ENCODE data around the gene USP1. TPM values are rescaled to one million over a fixed set of nuclear protein-coding genes. Genes with fewer than 3 reads are reported as not detected.

USP1 gene
- total RNA-seq, 1 experiment from 2014 or later, result 42.9 TPM

DNA sequence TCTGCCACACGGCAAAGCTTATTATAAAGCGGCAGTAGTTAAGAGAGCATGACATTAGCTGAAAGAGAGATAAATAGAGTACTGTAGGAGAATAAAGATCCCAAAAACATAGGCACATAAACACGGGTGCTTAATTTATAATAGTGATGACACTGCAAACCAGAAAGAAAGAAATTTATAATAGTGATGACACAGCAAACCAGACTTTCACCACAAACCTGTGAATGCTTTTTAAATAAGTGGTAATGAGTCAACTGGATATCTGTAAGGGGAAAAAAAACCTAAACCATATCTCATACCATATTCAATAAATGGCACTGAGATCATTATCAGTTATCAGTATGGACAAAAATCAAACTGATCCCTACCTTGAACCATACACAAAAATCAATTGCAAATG lies 25.5 kb downstream of the USP1 start:
- POLR2A ChIA-PET, result no interaction called here
- no peaks in the 10 kb centered on the region for H3K9me3 ChIP-seq (ENCODE audit: control insufficient read depth, insufficient read depth, low read depth, low read length)

DNA sequence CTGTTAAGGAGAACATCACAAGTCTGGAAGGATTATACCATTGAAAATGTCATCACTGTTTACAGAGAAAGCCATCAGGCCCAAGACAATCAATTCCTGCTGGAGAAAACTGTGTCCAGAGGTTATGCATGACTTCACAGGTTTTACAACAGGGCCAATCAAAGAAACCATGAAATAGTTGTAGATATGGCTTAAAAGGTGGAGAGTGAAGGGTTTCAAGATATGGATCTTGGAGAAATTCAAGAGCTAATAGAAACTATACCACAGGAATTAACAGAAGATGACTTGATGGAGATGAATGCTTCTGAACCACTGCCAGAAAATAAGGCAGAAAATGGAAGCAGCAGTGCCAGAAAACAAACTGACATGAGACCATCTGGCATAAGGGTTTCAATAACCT lies 30.2 kb downstream of the USP1 start:
- no peaks in the 10 kb centered on the region for H3K9me3 ChIP-seq (ENCODE audit: control insufficient read depth, insufficient read depth, low read depth, low read length)
- intact Hi-C loops (cut with micrococcal nuclease; ENCODE audit: unreplicated experiment), result no loop called here
- H3K4me1 ChIP-seq (ENCODE audit: control insufficient read depth, insufficient read depth, low read length), result no peaks in the 10 kb centered on the region
- BruUV-seq (replicated peaks), result no TSS peak
- no peak overlapping the region for H3K4me3 ChIP-seq (ENCODE audit: low read depth in 2 of 2, low read length in 2 of 2)
- no peak overlapping the region for H3K27ac ChIP-seq (ENCODE audit: low read length)
- in situ Hi-C loops (cut with HindIII; ENCODE audit: low pct_unique_long_range_greater_than_20kb, low sequenced_read_pairs), result no loop called here
- ATAC-seq (no peak), DNase-seq (ENCODE audit: low read depth, low spot score) (no peak)
- ChIA-PET CTCF (no interaction called here), POLR2A (no interaction called here)
- no peaks in the 10 kb centered on the region for H3K27me3 ChIP-seq (ENCODE audit: control insufficient read depth, insufficient read depth, low read length)
- H3K36me3 ChIP-seq (ENCODE audit: control insufficient read depth, insufficient read depth, low read length), result no peaks in the 10 kb centered on the region
- TF ChIP-seq, protein P1, sequence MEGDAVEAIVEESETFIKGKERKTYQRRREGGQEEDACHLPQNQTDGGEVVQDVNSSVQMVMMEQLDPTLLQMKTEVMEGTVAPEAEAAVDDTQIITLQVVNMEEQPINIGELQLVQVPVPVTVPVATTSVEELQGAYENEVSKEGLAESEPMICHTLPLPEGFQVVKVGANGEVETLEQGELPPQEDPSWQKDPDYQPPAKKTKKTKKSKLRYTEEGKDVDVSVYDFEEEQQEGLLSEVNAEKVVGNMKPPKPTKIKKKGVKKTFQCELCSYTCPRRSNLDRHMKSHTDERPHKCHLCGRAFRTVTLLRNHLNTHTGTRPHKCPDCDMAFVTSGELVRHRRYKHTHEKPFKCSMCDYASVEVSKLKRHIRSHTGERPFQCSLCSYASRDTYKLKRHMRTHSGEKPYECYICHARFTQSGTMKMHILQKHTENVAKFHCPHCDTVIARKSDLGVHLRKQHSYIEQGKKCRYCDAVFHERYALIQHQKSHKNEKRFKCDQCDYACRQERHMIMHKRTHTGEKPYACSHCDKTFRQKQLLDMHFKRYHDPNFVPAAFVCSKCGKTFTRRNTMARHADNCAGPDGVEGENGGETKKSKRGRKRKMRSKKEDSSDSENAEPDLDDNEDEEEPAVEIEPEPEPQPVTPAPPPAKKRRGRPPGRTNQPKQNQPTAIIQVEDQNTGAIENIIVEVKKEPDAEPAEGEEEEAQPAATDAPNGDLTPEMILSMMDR (IDR thresholded peaks at IDR 0.05), result no peak
- TF ChIP-seq TCF7L2 (IDR thresholded peaks at IDR 0.05; ENCODE audit: low read depth, low read length), result no peak
- TF ChIP-seq, protein P2, sequence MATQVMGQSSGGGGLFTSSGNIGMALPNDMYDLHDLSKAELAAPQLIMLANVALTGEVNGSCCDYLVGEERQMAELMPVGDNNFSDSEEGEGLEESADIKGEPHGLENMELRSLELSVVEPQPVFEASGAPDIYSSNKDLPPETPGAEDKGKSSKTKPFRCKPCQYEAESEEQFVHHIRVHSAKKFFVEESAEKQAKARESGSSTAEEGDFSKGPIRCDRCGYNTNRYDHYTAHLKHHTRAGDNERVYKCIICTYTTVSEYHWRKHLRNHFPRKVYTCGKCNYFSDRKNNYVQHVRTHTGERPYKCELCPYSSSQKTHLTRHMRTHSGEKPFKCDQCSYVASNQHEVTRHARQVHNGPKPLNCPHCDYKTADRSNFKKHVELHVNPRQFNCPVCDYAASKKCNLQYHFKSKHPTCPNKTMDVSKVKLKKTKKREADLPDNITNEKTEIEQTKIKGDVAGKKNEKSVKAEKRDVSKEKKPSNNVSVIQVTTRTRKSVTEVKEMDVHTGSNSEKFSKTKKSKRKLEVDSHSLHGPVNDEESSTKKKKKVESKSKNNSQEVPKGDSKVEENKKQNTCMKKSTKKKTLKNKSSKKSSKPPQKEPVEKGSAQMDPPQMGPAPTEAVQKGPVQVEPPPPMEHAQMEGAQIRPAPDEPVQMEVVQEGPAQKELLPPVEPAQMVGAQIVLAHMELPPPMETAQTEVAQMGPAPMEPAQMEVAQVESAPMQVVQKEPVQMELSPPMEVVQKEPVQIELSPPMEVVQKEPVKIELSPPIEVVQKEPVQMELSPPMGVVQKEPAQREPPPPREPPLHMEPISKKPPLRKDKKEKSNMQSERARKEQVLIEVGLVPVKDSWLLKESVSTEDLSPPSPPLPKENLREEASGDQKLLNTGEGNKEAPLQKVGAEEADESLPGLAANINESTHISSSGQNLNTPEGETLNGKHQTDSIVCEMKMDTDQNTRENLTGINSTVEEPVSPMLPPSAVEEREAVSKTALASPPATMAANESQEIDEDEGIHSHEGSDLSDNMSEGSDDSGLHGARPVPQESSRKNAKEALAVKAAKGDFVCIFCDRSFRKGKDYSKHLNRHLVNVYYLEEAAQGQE (IDR thresholded peaks at IDR 0.05; ENCODE audit: insufficient read depth in 1 of 2, low read depth in 2 of 2, low read length in 1 of 2), result no peak
- no peak for TF ChIP-seq POLR2AphosphoS5 (IDR thresholded peaks at IDR 0.05; ENCODE audit: low read depth, low read length)
- no peak for TF ChIP-seq SIN3A (IDR thresholded peaks at IDR 0.05; ENCODE audit: borderline replicate concordance, insufficient read depth, low read depth, low read length)

More for the DNA sequence above, 25.5 kb downstream of the USP1 start:
- TF ChIP-seq, protein P1 (IDR thresholded peaks at IDR 0.05), result no peak
- TF ChIP-seq POLR2AphosphoS5 (IDR thresholded peaks at IDR 0.05; ENCODE audit: low read depth, low read length) (no peak), SIN3A (IDR thresholded peaks at IDR 0.05; ENCODE audit: borderline replicate concordance, insufficient read depth, low read depth, low read length) (no peak), TCF7L2 (IDR thresholded peaks at IDR 0.05; ENCODE audit: low read depth, low read length) (no peak)
- TF ChIP-seq, protein P2 (IDR thresholded peaks at IDR 0.05; ENCODE audit: insufficient read depth in 1 of 2, low read depth in 2 of 2, low read length in 1 of 2), result no peak
- in situ Hi-C loops (cut with HindIII; ENCODE audit: low pct_unique_long_range_greater_than_20kb, low sequenced_read_pairs) (no loop called here), intact Hi-C loops (cut with micrococcal nuclease; ENCODE audit: unreplicated experiment) (no loop called here)
- H3K4me3 ChIP-seq (ENCODE audit: low read depth in 2 of 2, low read length in 2 of 2), result no peak overlapping the region
- H3K27me3 ChIP-seq (ENCODE audit: control insufficient read depth, insufficient read depth, low read length), result no peaks in the 10 kb centered on the region
- no peaks in the 10 kb centered on the region for H3K4me1 ChIP-seq (ENCODE audit: control insufficient read depth, insufficient read depth, low read length)
- H3K27ac ChIP-seq (ENCODE audit: low read length), result no peak overlapping the region
- no TSS peak for BruUV-seq (replicated peaks)
- no peak for ATAC-seq
- no peaks in the 10 kb centered on the region for H3K36me3 ChIP-seq (ENCODE audit: control insufficient read depth, insufficient read depth, low read length)
- DNase-seq (ENCODE audit: low read depth, low spot score), result no peak
- CTCF ChIA-PET, result no interaction called here
